Measurements from ENCODE around the gene MRPS26. TPM values are rescaled to one million over a fixed set of nuclear protein-coding genes. Genes with fewer than 3 reads are reported as not detected.

MRPS26 gene
- total RNA-seq, 4 donors from 2014 or later = 42.7 to 88.3 (median 54.3) TPM

GRCh38 chr20:3038454-3038853 is 7.4 kb upstream of the MRPS26 start:
- WGBS, 2 donors (ENCODE audit: low coverage in 1 of 2) = 80 to 82% methylated on average over 1 to 5 of the region's 5 CpGs
- no peaks in the 10 kb centered on the region for H3K9me3 ChIP-seq
- in situ Hi-C loops (cut with MboI; ENCODE audit: low pct_ligation_motif_present in 1 of 4, low pct_unique_long_range_greater_than_20kb in 1 of 4, low sequenced_read_pairs in 3 of 4) = no loop called here
- H3K27ac ChIP-seq = no peak overlapping the region
- no peak for TF ChIP-seq POLR2A (IDR thresholded peaks at IDR 0.05)
- no peak for TF ChIP-seq POLR2AphosphoS5 (IDR thresholded peaks at IDR 0.05)
- no peak for TF ChIP-seq EP300 (IDR thresholded peaks at IDR 0.05; ENCODE audit: low read depth)
- TF ChIP-seq CTCF (IDR thresholded peaks at IDR 0.05) = no peak
- no peaks in the 10 kb centered on the region for H3K27me3 ChIP-seq
- DNase-seq = no peak
- no peak overlapping the region for H3K4me3 ChIP-seq
- H3K4me1 ChIP-seq = peaks cover 0 to 10% (median 2%) of the 10 kb centered on the region in 4 donors
- peaks cover 0 to 41% (median 14%) of the 10 kb centered on the region in 4 donors for H3K36me3 ChIP-seq
- intact Hi-C loops (cut with DNase I; ENCODE audit: low total_unique reads) = no loop called here

GRCh38 chr20:3039426-3039825 is 6.4 kb upstream of the MRPS26 start:
- Histone ChIP-seq H3K9me3 (no peaks in the 10 kb centered on the region), H3K27ac (no peak overlapping the region), H3K36me3 (peaks cover 0 to 41% (median 14%) of the 10 kb centered on the region in 4 donors), H3K27me3 (no peaks in the 10 kb centered on the region), H3K4me1 (peaks cover 0 to 10% (median 2%) of the 10 kb centered on the region in 4 donors), H3K4me3 (no peak overlapping the region)
- DNase-seq = no peak
- intact Hi-C loops (cut with DNase I; ENCODE audit: low total_unique reads) (no loop called here), in situ Hi-C loops (cut with MboI; ENCODE audit: low pct_ligation_motif_present in 1 of 4, low pct_unique_long_range_greater_than_20kb in 1 of 4, low sequenced_read_pairs in 3 of 4) (no loop called here)
- TF ChIP-seq CTCF (IDR thresholded peaks at IDR 0.05) = no peak
- TF ChIP-seq EP300 (IDR thresholded peaks at IDR 0.05; ENCODE audit: low read depth) = no peak
- TF ChIP-seq POLR2A (IDR thresholded peaks at IDR 0.05) = no peak
- no peak for TF ChIP-seq POLR2AphosphoS5 (IDR thresholded peaks at IDR 0.05)
- 89 to 100% methylated on average over 1 to 4 of the region's 4 CpGs for WGBS, 2 donors (ENCODE audit: low coverage in 1 of 2)

GRCh38 chr20:3040086-3040485 is 5.8 kb upstream of the MRPS26 start:
- H3K9me3 ChIP-seq = no peaks in the 10 kb centered on the region
- intact Hi-C loops (cut with DNase I; ENCODE audit: low total_unique reads) (no loop called here), in situ Hi-C loops (cut with MboI; ENCODE audit: low pct_ligation_motif_present in 1 of 4, low pct_unique_long_range_greater_than_20kb in 1 of 4, low sequenced_read_pairs in 3 of 4) (no loop called here)
- H3K4me1 ChIP-seq = peaks cover 0 to 15% (median 4%) of the 10 kb centered on the region in 4 donors
- TF ChIP-seq CTCF (IDR thresholded peaks at IDR 0.05) = no peak
- no peak for TF ChIP-seq POLR2AphosphoS5 (IDR thresholded peaks at IDR 0.05)
- no peak for TF ChIP-seq POLR2A (IDR thresholded peaks at IDR 0.05)
- TF ChIP-seq EP300 (IDR thresholded peaks at IDR 0.05; ENCODE audit: low read depth) = no peak
- H3K36me3 ChIP-seq = peaks cover 0 to 38% (median 14%) of the 10 kb centered on the region in 4 donors
- no peaks in the 10 kb centered on the region for H3K27me3 ChIP-seq
- no peak overlapping the region for H3K4me3 ChIP-seq
- no peak overlapping the region for H3K27ac ChIP-seq
- 90 to 93% methylated on average over 3 to 8 of the region's 8 CpGs for WGBS, 2 donors (ENCODE audit: low coverage in 1 of 2)
- DNase-seq = no peak

DNA sequence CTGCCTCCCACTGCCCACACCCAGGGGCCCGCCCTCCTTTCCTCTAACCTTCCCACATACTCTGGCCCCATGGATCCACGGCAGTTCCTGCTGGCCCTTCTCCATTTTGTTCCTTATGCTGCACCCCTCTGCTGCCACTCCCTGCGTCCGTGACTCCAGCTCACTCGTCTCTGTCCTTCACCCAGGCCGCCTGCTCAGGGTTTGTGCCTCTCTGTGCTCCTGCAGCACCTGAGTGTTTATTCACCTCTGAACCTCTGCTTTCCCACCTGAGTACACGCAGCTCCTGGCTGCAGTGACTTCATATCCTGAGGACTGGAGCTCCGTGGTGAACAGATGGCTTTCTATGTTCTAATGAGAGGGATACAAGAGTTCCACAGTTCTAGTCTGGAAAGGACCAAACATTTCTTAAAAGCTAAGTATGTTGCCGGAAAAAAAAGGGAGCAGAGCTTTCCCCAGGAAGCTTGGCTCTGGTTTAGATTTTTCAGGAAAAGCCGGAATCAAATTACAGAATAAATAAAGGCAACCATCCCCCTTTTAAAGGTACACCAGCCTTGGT is 3.9 kb upstream of the MRPS26 start:
- H3K4me3 ChIP-seq = no peak overlapping the region
- H3K9me3 ChIP-seq = no peaks in the 10 kb centered on the region
- intact Hi-C loops (cut with DNase I; ENCODE audit: low total_unique reads) (no loop called here), in situ Hi-C loops (cut with MboI; ENCODE audit: low pct_ligation_motif_present in 1 of 4, low pct_unique_long_range_greater_than_20kb in 1 of 4, low sequenced_read_pairs in 3 of 4) (no loop called here)
- 42 to 54% methylated on average over 7 to 10 of the region's 10 CpGs for WGBS, 2 donors (ENCODE audit: low coverage in 1 of 2)
- H3K27ac ChIP-seq = peak overlapping the region; percentile 34 to 44 (median 42)
- DNase-seq = no peak
- H3K4me1 ChIP-seq = peaks cover 2 to 21% (median 9%) of the 10 kb centered on the region in 4 donors
- no peaks in the 10 kb centered on the region for H3K27me3 ChIP-seq
- no peak for TF ChIP-seq POLR2AphosphoS5 (IDR thresholded peaks at IDR 0.05)
- no peak for TF ChIP-seq CTCF (IDR thresholded peaks at IDR 0.05)
- TF ChIP-seq EP300 (IDR thresholded peaks at IDR 0.05; ENCODE audit: low read depth) = no peak
- TF ChIP-seq POLR2A (IDR thresholded peaks at IDR 0.05) = no peak
- H3K36me3 ChIP-seq = peaks cover 0 to 20% (median 8%) of the 10 kb centered on the region in 4 donors

All from transverse colon (tissue), 4 donors.